WTC11 (cell line): ENCODE measurements around the gene FAXDC2. TPM values are rescaled to one million over a fixed set of nuclear protein-coding genes. Genes with fewer than 3 reads are reported as not detected.

ENCODE experiments used
- AFF4 ChIP-seq: sonication (generic); formaldehyde crosslinking; IDR thresholded peaks from 2 replicates; pipeline ENCODE4 v1.8.1; 2023; ENCODE audit warnings: mild to moderate bottlenecking, missing genetic modification reagents, borderline replicate concordance
- ARID4B ChIP-seq: sonication (generic); formaldehyde crosslinking; IDR thresholded peaks from 2 replicates; pipeline ENCODE4 v1.8.0; 2023; ENCODE audit warnings: missing genetic modification reagents, mild to moderate bottlenecking, borderline replicate concordance
- ATF6 ChIP-seq: sonication (generic); formaldehyde crosslinking; IDR thresholded peaks from 2 replicates; pipeline ENCODE4 v1.8.1; 2023; ENCODE audit warnings: mild to moderate bottlenecking, missing genetic modification reagents
- CBFB ChIP-seq: sonication (generic); formaldehyde crosslinking; IDR thresholded peaks from 2 replicates; pipeline ENCODE4 v1.8.1; 2022; ENCODE audit warnings: mild to moderate bottlenecking, low read depth, missing genetic modification reagents
- CREB1 ChIP-seq: sonication (generic); formaldehyde crosslinking; IDR thresholded peaks from 2 replicates; pipeline ENCODE4 v1.8.0; 2023; ENCODE audit warnings: mild to moderate bottlenecking, missing genetic modification reagents
- E2F4 ChIP-seq: sonication (generic); formaldehyde crosslinking; IDR thresholded peaks from 2 replicates; pipeline ENCODE4 v1.8.1; 2022; ENCODE audit warnings: low read depth, mild to moderate bottlenecking, moderate library complexity, missing genetic modification reagents, borderline replicate concordance
- EMX1 ChIP-seq: fragments of 250-450 bp; sonication (Bioruptor Pico); IDR thresholded peaks from 2 replicates; pipeline ENCODE4 v1.8.0; 2021; ENCODE audit warnings: mild to moderate bottlenecking
- FOXJ3 ChIP-seq: sonication (generic); formaldehyde crosslinking; IDR thresholded peaks from 2 replicates; pipeline ENCODE4 v1.9.0; 2021; ENCODE audit warnings: missing genetic modification reagents, mild to moderate bottlenecking, borderline replicate concordance
- GABPB1 ChIP-seq: sonication (generic); formaldehyde crosslinking; IDR thresholded peaks from 2 replicates; pipeline ENCODE4 v1.8.1; 2023; ENCODE audit warnings: mild to moderate bottlenecking, missing genetic modification reagents
- HMGXB4 ChIP-seq: sonication (generic); formaldehyde crosslinking; IDR thresholded peaks from 2 replicates; pipeline ENCODE4 v1.8.1; 2023; ENCODE audit warnings: mild to moderate bottlenecking, moderate library complexity, missing genetic modification reagents
- NFYB ChIP-seq: sonication (generic); formaldehyde crosslinking; conservative IDR thresholded peaks from 2 replicates; pipeline ENCODE4 v1.8.0; 2022; ENCODE audit warnings: low read depth, missing genetic modification reagents
- NR1H2 ChIP-seq: sonication (generic); formaldehyde crosslinking; IDR thresholded peaks from 2 replicates; pipeline ENCODE4 v1.9.0; 2021; ENCODE audit warnings: mild to moderate bottlenecking, moderate library complexity, missing genetic modification reagents
- RELA ChIP-seq: sonication (generic); formaldehyde crosslinking; IDR thresholded peaks from 2 replicates; pipeline ENCODE4 v1.8.1; 2022; ENCODE audit warnings: missing genetic modification reagents, mild to moderate bottlenecking, borderline replicate concordance
- TEAD1 ChIP-seq: sonication (generic); formaldehyde crosslinking; IDR thresholded peaks from 2 replicates; pipeline ENCODE4 v1.8.0; 2022; ENCODE audit warnings: mild to moderate bottlenecking, missing genetic modification reagents
- ZNF219 ChIP-seq: sonication (generic); formaldehyde crosslinking; IDR thresholded peaks from 2 replicates; pipeline ENCODE4 v1.8.0; 2023; ENCODE audit warnings: missing genetic modification reagents, mild to moderate bottlenecking, borderline replicate concordance
- ZNF281 ChIP-seq: sonication (generic); formaldehyde crosslinking; IDR thresholded peaks from 2 replicates; pipeline ENCODE4 v1.8.0; 2023; ENCODE audit warnings: mild to moderate bottlenecking, missing genetic modification reagents
- ZNF416 ChIP-seq: fragments of 250-450 bp; sonication (Bioruptor Pico); IDR thresholded peaks from 2 replicates; pipeline ENCODE4 v1.9.0; 2021; ENCODE audit warnings: mild to moderate bottlenecking, inconsistent platforms
- ZNF512 ChIP-seq: sonication (generic); formaldehyde crosslinking; IDR thresholded peaks from 2 replicates; pipeline ENCODE4 v1.8.1; 2022; ENCODE audit warnings: missing genetic modification reagents, borderline replicate concordance
- ZNF671 ChIP-seq: fragments of 250-450 bp; sonication (Bioruptor Pico); IDR thresholded peaks from 2 replicates; pipeline ENCODE4 v1.8.0; 2021; ENCODE audit warnings: mild to moderate bottlenecking
- total RNA-seq: library from RNA; stranded (reverse); gene quantifications from 3 replicates; pipeline ENCODE4 v1.2.3, GENCODE V29; 2021

Gene FAXDC2
- total RNA-seq, 1 experiment from 2014 or later, result 3.9 TPM

GRCh38 chr5:154857530-154858296, 7.3 kb upstream of the FAXDC2 start (continued):
- TF ChIP-seq HMGXB4 (CRISPR knock-in tag) (no peak), FOXJ3 (no peak), NFYB (CRISPR knock-in tag) (0 out of 2 replicates have a peak, but pooled peaks have one; percentile 4), E2F4 (no peak), CREB1 (CRISPR knock-in tag) (no peak), ZNF671 (CRISPR knock-in tag) (no peak), EMX1 (CRISPR knock-in tag) (no peak), ZNF512 (CRISPR knock-in tag) (no peak), ZNF219 (CRISPR knock-in tag) (no peak), ZNF416 (CRISPR knock-in tag) (no peak), GABPB1 (CRISPR knock-in tag) (0 out of 2 replicates have a peak, but pooled peaks have one; percentile 1), ZNF281 (CRISPR knock-in tag) (0 out of 2 replicates have a peak, but pooled peaks have one; percentile 22), CBFB (CRISPR knock-in tag) (no peak), ATF6 (CRISPR knock-in tag) (no peak), RELA (CRISPR knock-in tag) (no peak; the same call in 1 of the 2 replicates), ARID4B (CRISPR knock-in tag) (0 out of 2 replicates have a peak, but pooled peaks have one; percentile 26), NR1H2 (CRISPR knock-in tag) (no peak), AFF4 (CRISPR knock-in tag) (no peak), TEAD1 (no peak)
